Adipocyte (in vitro differentiated cells): ENCODE results near the gene JHY.

ENCODE experiments used
- DNase-seq: peaks from one replicate; pipeline ENCODE4 v3.0.0-alpha.2; 2015; ENCODE audit warnings: low read depth
- H3K27me3 ChIP-seq: replicated peaks from 2 replicates; pipeline ENCODE4 v1.7.0; 2013; ENCODE audit warnings: mild to moderate bottlenecking, low read length, moderate library complexity; ENCODE audit not compliant: control insufficient read depth, insufficient read depth
- H3K36me3 ChIP-seq: 2 replicates; pipeline ENCODE4 v1.7.0; 2013; ENCODE audit warnings: low read length, mild to moderate bottlenecking, moderate library complexity; ENCODE audit not compliant: control insufficient read depth, insufficient read depth, severe bottlenecking
- H3K4me1 ChIP-seq: 2 replicates; pipeline ENCODE4 v1.7.0; 2013; ENCODE audit warnings: mild to moderate bottlenecking, low read length, moderate library complexity; ENCODE audit not compliant: control insufficient read depth, insufficient read depth
- H3K4me3 ChIP-seq: 2 replicates; pipeline ENCODE4 v1.7.0; 2013; ENCODE audit warnings: mild to moderate bottlenecking, low read length, moderate library complexity
- H3K9ac ChIP-seq: 2 replicates; pipeline ENCODE4 v1.7.0; 2013; ENCODE audit warnings: mild to moderate bottlenecking, low read length, moderate library complexity
- H3K9me3 ChIP-seq: 2 replicates; pipeline ENCODE4 v1.7.0; 2013; ENCODE audit warnings: mild to moderate bottlenecking, low read length, moderate library complexity; ENCODE audit not compliant: control insufficient read depth

JHY gene

DNA sequence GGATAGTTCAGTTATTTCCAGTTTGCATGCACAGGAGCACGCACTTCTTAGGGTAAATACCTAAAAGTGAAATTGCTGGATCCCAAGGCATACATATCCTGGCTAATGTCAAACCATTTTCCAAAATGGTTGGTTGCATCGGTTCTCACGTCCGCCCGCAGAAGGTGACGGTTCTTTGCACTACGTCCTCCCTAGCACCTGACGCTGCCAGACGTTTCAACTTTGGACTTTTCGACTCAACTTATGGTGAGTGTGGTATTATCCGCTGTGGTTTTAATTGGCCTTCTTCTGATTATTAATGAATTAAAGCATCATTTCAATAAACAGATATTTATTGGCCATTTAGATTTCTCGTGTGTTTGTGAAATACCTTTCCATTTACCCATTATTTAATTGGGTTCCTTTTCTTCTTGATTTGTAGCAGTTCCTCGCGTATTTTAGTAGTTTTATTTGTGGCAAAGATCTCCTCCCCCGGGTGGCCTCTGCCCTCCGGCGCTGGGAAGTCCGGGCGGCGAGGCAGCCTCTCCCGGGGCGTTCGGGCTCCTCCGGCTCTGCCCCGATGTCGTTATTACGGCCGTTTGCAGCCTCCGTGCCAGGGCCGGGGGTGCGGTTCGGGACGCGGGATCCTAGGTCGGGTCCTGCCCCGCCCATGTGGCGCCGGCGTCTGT lies at the start of gene JHY:
Gene JHY (plus strand): TSS at position 571 of the 668 bp plus-strand sequence. CDS start 3,091 bp downstream, outside the sequence.
- DNase-seq: peak; percentile 82
- H3K4me1 ChIP-seq: peaks cover 10% of the 10 kb centered on the region
- H3K4me3 ChIP-seq: peak within 1 kb of the TSS; percentile 86
- H3K9ac ChIP-seq: peak within 1 kb of the TSS; percentile 90
- H3K9me3 ChIP-seq: no peaks in the 10 kb centered on the region
- peaks cover 3% of the 10 kb centered on the region for H3K27me3 ChIP-seq
- no peaks in the 10 kb centered on the region for H3K36me3 ChIP-seq

DNA sequence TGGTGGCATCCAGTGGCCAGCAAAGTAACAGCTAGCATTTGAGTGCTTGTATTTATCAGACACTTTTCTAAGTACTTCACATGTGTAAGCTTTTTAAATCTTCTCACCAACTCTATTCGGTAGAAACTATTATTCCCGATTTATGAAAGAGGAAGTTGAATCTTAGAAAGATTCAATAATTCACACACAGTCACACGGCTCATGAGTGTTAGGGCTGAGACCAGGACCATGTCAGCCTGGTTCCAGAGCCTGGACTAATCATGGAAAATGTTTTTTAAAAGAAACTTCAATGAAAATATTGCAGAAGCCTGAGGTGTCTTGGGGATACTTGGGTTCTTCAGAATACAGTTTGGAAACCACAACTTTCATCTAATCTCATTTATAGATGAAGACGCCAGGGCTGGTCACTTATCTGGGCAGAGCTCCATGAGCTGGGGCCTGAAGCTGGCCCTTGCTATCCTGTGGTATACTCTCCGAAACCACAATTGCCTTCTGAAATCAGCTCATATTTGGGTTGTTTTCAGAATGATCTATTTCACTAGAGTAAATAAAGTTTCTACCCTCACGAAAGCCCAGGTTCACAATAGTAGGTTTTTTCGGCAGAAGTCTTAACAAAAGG lies 48.6 kb upstream of the JHY start:
- H3K9ac ChIP-seq: no peak overlapping the region
- no peak for DNase-seq
- H3K4me1 ChIP-seq: no peaks in the 10 kb centered on the region
- no peaks in the 10 kb centered on the region for H3K27me3 ChIP-seq
- H3K36me3 ChIP-seq: no peaks in the 10 kb centered on the region
- H3K9me3 ChIP-seq: no peaks in the 10 kb centered on the region
- H3K4me3 ChIP-seq: no peak overlapping the region

- no peak overlapping the region for H3K9ac ChIP-seq
- no peaks in the 10 kb centered on the region for H3K27me3 ChIP-seq
Observed at GRCh38 chr11:122836916-122837315, 45.6 kb upstream of the JHY start.

GRCh38 chr11:122837528-122838346 lies 44.8 kb upstream of the JHY start:
- Histone ChIP-seq H3K9me3 (no peaks in the 10 kb centered on the region), H3K4me1 (no peaks in the 10 kb centered on the region), H3K27me3 (no peaks in the 10 kb centered on the region), H3K4me3 (no peak overlapping the region), H3K9ac (no peak overlapping the region), H3K36me3 (no peaks in the 10 kb centered on the region)
- no peak for DNase-seq

More at GRCh38 chr11:122836916-122837315, 45.6 kb upstream of the JHY start:
- Histone ChIP-seq H3K9me3 (no peaks in the 10 kb centered on the region), H3K4me1 (no peaks in the 10 kb centered on the region), H3K36me3 (no peaks in the 10 kb centered on the region), H3K4me3 (no peak overlapping the region)
- no peak for DNase-seq

- Histone ChIP-seq H3K27me3 (no peaks in the 10 kb centered on the region), H3K9me3 (no peaks in the 10 kb centered on the region), H3K9ac (no peak overlapping the region), H3K36me3 (no peaks in the 10 kb centered on the region), H3K4me3 (no peak overlapping the region), H3K4me1 (peaks cover 14% of the 10 kb centered on the region)
- DNase-seq: no peak
Observed at GRCh38 chr11:122843281-122844141, 39.0 kb upstream of the JHY start.

GRCh38 chr11:122847466-122847865 lies 35.1 kb upstream of the JHY start:
- H3K4me3 ChIP-seq: no peak overlapping the region
- no peak overlapping the region for H3K9ac ChIP-seq
- H3K27me3 ChIP-seq: no peaks in the 10 kb centered on the region
- H3K4me1 ChIP-seq: peaks cover 18% of the 10 kb centered on the region
- no peaks in the 10 kb centered on the region for H3K36me3 ChIP-seq
- no peaks in the 10 kb centered on the region for H3K9me3 ChIP-seq
- no peak for DNase-seq

- DNase-seq: no peak
Observed at GRCh38 chr11:122848186-122848585, 34.4 kb upstream of the JHY start.

DNA sequence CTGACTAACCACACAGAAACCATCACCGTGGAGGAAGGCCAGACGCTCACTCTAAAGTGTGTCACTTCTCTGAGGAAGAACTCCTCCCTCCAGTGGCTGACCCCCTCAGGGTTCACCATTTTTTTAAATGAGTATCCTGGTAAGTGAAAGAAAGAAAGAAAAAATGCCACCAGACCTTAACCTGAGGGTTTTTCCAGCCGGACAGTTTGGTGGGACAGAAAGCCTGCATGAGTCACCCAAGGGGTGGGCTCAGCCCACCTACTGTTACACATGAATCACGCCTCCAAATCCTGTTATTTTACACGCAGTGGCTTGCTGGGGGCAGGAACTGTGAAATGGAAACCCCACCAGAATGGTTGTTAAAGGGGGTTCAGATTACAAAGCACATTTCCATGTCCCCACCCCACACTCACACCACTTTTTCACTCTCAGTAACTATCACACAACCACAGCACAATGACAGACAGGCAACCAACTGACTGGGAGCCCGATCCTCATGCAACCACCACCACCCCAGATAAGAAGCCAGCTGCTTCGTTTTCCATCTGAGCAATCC lies 32.4 kb upstream of the JHY start:
- Histone ChIP-seq H3K4me3 (no peak overlapping the region), H3K4me1 (peaks cover 21% of the 10 kb centered on the region), H3K9me3 (no peaks in the 10 kb centered on the region), H3K27me3 (no peaks in the 10 kb centered on the region), H3K9ac (peak overlapping the region; percentile 18), H3K36me3 (no peaks in the 10 kb centered on the region)
- peak; percentile 41 for DNase-seq

More at GRCh38 chr11:122848186-122848585, 34.4 kb upstream of the JHY start:
- H3K27me3 ChIP-seq: no peaks in the 10 kb centered on the region
- no peak overlapping the region for H3K4me3 ChIP-seq
- H3K9ac ChIP-seq: no peak overlapping the region
- H3K4me1 ChIP-seq: peaks cover 21% of the 10 kb centered on the region
- no peaks in the 10 kb centered on the region for H3K36me3 ChIP-seq
- no peaks in the 10 kb centered on the region for H3K9me3 ChIP-seq

DNA sequence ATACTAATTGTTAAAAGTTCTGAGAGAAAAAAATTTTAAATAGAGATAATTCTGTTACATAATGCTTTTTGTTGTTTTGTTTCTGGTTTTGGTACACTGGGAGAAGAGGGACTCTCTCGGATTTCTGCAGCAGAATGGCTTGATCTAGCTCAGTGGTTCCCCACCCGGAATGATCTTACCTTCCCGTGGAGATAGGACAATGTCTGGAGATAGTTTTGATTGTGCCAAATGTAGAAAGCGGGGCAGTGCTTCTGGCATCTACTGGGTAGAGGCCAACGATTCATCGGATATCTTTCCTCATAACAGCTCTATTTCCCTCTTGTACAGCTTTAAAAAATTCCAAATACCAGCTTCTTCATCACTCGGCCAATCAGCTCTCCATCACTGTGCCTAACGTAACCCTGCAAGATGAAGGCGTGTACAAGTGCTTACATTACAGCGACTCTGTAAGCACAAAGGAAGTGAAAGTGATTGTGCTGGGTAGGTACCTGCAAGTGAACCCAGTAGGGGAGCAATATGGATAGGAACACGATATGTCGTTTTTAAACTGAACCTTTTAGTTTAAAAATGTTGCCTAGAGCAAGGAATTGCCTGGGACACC lies 31.1 kb upstream of the JHY start:
- Histone ChIP-seq H3K4me1 (peaks cover 27% of the 10 kb centered on the region), H3K4me3 (no peak overlapping the region), H3K27me3 (no peaks in the 10 kb centered on the region), H3K9me3 (no peaks in the 10 kb centered on the region), H3K36me3 (no peaks in the 10 kb centered on the region), H3K9ac (no peak overlapping the region)
- no peak for DNase-seq

- Histone ChIP-seq H3K36me3 (no peaks in the 10 kb centered on the region), H3K9ac (no peak overlapping the region), H3K9me3 (no peaks in the 10 kb centered on the region), H3K4me1 (peaks cover 32% of the 10 kb centered on the region), H3K27me3 (no peaks in the 10 kb centered on the region), H3K4me3 (no peak overlapping the region)
- DNase-seq: no peak
Observed at GRCh38 chr11:122852074-122852795, 30.3 kb upstream of the JHY start.
